Heart left ventricle (tissue), 16 donors: ENCODE data around the gene SPRR2G. TPM values are rescaled to one million over a fixed set of nuclear protein-coding genes. Genes with fewer than 3 reads are reported as not detected.

Experiments used
- ATAC-seq, 4 donors: fragments of 200-7000 bp; cut with Tn5 transposase; one replicate each; pipeline ENCODE4 v1.9.1; 2020 to 2022; ENCODE audit warnings: moderate library complexity in 4 of 4, mild to moderate bottlenecking in 3 of 4, moderate number of reproducible peaks in 1 of 4
- DNase-seq, 5 donors: peaks; one replicate each; pipeline ENCODE4 v3.0.0-alpha.2; 2020
- H3K27ac ChIP-seq, 12 donors: fragments of 200-600 bp; sonication (generic) in 4 of 12; one replicate each; pipeline versions ENCODE4 v1.5.0 to v1.8.0; 2016 to 2022; ENCODE audit warnings: mild to moderate bottlenecking in 2 of 12
- H3K27me3 ChIP-seq, 9 donors: fragments of 200-600 bp; sonication (generic) in 2 of 9; one replicate each; pipeline versions ENCODE4 v1.5.1 to v1.8.0; 2016 to 2022; ENCODE audit warnings: mild to moderate bottlenecking in 3 of 9
- H3K36me3 ChIP-seq, 9 donors: fragments of 200-600 bp; sonication (generic) in 2 of 9; one replicate each; pipeline versions ENCODE4 v1.5.0 to v1.8.0; 2018 to 2022; ENCODE audit warnings: mild to moderate bottlenecking in 2 of 9
- H3K4me1 ChIP-seq, 12 donors: fragments of 200-600 bp; sonication (generic) in 4 of 12; one replicate each; pipeline versions ENCODE4 v1.5.0 to v1.8.0; 2016 to 2022; ENCODE audit warnings: mild to moderate bottlenecking in 3 of 12
- H3K4me3 ChIP-seq, 12 donors: fragments of 200-600 bp; sonication (generic) in 4 of 12; one replicate each; pipeline versions ENCODE4 v1.5.0 to v1.8.0; 2017 to 2022; ENCODE audit warnings: mild to moderate bottlenecking in 9 of 12, moderate library complexity in 4 of 12
- H3K9me3 ChIP-seq, 12 donors: fragments of 200-600 bp; sonication (generic) in 4 of 12; one replicate each; pipeline versions ENCODE4 v1.5.0 to v1.8.0; 2016 to 2022; ENCODE audit warnings: mild to moderate bottlenecking in 1 of 12
- POLR2A ChIP-seq, 2 donors: fragments of 450-650 bp; IDR thresholded peaks; one replicate each; pipeline ENCODE4 v1.6.1; 2017; ENCODE audit warnings: antibody characterized with exemption in 2 of 2, mild to moderate bottlenecking in 2 of 2, moderate library complexity in 2 of 2
- WGBS, 4 donors: extraction: QIAGEN DNeasy Blood & Tissue Kit in 2 of 4; methylation state at CpG; one replicate each; pipeline versions ENCODE4 v1.1.5 to v1.1.7; 2013 to 2018; 5-methylcytosine and 5-hydroxymethylcytosine counted together
- intact Hi-C, 10 donors: fragments of 100-400 bp; cut with DNase I; formaldehyde crosslinking; loops; one replicate each; pipeline versions ENCODE4 v1.11.1 to v1.14.2; 2022
- polyA plus RNA-seq, 2 donors: library from polyadenylated mRNA; stranded (reverse); fragments of 200-250 nt; gene quantifications; one replicate each; pipeline ENCODE4 v1.2.3, GENCODE V29; 2013
- total RNA-seq, 9 donors: library from RNA; depleted of rRNA in 2 of 9; stranded (reverse); fragments of >200 nt in 2 of 9; fragmentation: NEBNext Ultra II Directional in 3 of 9; extraction: Animal tissue kit (Norgen Biotek cat#: 25700) in 3 of 9; gene quantifications; one replicate each; pipeline versions ENCODE4 v1.1.0 to v1.2.4, GENCODE V29; 2016 to 2023
- TF ChIP-seq, protein P1 (sequence below), 12 donors: fragments of 200-600 bp; sonication (generic) in 4 of 12; IDR thresholded peaks; one replicate each; pipeline versions ENCODE4 v1.5.0 to v1.8.0; 2018 to 2022; ENCODE audit warnings: antibody characterized with exemption in 12 of 12, mild to moderate bottlenecking in 5 of 12
- donor health status: ischemic (EF 13 %, LVEDD 7.1; RV severe dilation, severe dysfunction).
- donor health status: healthy with polysubstance abuse.
- donor health status: DM: no; HTN: yes; CAD: no.
- donor health status: DM: no; HTN: no; CAD: no.
- donor health status: ischemic (EF 25% LVEDD 6.9; RV normal size, moderate dysfunction).
- donor health status: ischemic (EF 25% LVEDD 5.7; RV mildly dilated, moderate dysfunction).
- donor health status: healthy.
- donor health status: DM: yes; HTN: yes; CAD: no.
- donor health status: ischemic (EF 35%, LVEDD 5.7; RV mildly dilated, moderate dysfunction).
- donor health status: nonischemic (EF 11% LVEDD 7.7; RV severe dilation, severe dysfunction).
- donor health status: DM: yes; HTN: yes; CAD: no.
- donor health status: PGD.
- donor health status: ischemic (EF 29% LVEDD 5.4; RV normal size, mild dysfunction).
- donor health status: nonischemic (EF 23%, LVEDD 6.1; RV moderate dilation, normal function).

Gene SPRR2G
- total and polyA plus RNA-seq, 11 donors: not detected

DNA sequence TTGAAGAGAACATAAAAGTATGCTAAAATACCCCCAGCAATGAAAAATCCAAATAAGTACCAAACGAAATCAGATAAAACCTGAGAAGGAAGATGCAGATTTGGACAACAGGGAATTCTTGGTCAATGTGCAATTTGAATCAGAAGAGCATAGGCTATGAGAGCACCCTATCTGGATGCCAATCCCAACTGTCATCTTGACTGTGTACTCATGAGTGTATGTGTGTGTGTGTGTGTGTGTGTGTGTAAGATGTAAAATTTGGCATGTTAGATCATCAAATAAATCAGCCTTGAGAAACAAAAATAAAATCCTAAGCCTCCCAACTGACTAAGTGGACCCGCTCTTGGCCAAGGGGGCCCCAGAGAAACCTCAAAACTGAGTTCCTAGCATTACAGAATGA is 18.0 kb upstream of the SPRR2G start:
- TF ChIP-seq POLR2A (IDR thresholded peaks at IDR 0.05): no peak
- TF ChIP-seq, protein P1, sequence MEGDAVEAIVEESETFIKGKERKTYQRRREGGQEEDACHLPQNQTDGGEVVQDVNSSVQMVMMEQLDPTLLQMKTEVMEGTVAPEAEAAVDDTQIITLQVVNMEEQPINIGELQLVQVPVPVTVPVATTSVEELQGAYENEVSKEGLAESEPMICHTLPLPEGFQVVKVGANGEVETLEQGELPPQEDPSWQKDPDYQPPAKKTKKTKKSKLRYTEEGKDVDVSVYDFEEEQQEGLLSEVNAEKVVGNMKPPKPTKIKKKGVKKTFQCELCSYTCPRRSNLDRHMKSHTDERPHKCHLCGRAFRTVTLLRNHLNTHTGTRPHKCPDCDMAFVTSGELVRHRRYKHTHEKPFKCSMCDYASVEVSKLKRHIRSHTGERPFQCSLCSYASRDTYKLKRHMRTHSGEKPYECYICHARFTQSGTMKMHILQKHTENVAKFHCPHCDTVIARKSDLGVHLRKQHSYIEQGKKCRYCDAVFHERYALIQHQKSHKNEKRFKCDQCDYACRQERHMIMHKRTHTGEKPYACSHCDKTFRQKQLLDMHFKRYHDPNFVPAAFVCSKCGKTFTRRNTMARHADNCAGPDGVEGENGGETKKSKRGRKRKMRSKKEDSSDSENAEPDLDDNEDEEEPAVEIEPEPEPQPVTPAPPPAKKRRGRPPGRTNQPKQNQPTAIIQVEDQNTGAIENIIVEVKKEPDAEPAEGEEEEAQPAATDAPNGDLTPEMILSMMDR (IDR thresholded peaks at IDR 0.05): no peak
- no peaks in the 10 kb centered on the region for H3K27me3 ChIP-seq
- intact Hi-C loops: no loop called here
- no peak overlapping the region for H3K4me3 ChIP-seq
- H3K4me1 ChIP-seq: no peaks in the 10 kb centered on the region
- WGBS, 4 donors: 62 to 75% (median 66%) methylated on average over 2 of the region's 2 CpGs
- no peaks in the 10 kb centered on the region for H3K36me3 ChIP-seq
- no peaks in the 10 kb centered on the region for H3K9me3 ChIP-seq
- ATAC-seq (no peak), DNase-seq (no peak)
- H3K27ac ChIP-seq: no peak overlapping the region

DNA sequence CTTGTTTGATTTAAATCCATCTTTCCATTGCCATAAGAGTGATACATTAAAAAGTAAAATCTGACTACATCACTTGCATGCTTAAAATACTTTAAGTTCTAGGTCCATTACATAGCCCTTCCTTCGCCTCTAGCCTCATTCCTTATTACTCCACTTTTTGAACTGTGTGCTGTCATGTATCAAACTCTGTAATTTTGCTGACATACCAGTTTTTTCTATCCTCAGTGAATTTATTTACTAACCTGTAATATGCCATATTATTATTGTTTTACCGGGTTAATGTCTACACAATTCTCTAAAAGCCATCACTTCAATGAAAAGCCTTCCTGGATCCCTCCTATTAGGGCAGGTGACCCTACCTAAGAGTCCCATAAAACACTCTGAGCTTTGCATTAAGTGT is 4.9 kb upstream of the SPRR2G start:
- Histone ChIP-seq H3K36me3 (no peaks in the 10 kb centered on the region), H3K4me3 (no peak overlapping the region), H3K27me3 (peaks cover 0 to 7% (median 0%) of the 10 kb centered on the region in 9 donors), H3K27ac (no peak overlapping the region), H3K4me1 (no peaks in the 10 kb centered on the region), H3K9me3 (peaks cover 0 to 13% (median 0%) of the 10 kb centered on the region in 12 donors)
- WGBS, 4 donors: 78 to 90% (median 84%) methylated on average over 2 of the region's 2 CpGs
- TF ChIP-seq, protein P1 (IDR thresholded peaks at IDR 0.05): no peak
- TF ChIP-seq POLR2A (IDR thresholded peaks at IDR 0.05): no peak
- DNase-seq: no peak
- intact Hi-C loops: no loop called here
- no peak for ATAC-seq

DNA sequence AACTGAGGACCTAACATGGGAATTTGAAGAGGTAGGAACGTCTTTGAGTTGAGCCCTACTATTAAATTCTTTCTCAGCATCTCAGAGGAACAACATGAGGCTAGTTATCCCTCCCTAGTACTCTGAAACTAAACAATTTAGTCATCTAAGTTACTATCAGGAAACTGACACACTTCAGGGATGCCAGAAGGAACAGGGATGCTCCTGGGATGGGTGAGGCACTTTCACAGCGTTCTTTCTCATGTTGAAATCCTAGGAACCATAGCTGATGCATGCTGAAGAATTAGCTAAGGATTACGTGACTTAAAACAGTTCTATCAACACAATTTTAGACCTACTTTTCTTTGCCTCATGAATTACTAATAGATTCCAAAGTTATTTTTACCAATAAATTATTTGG is 1.8 kb upstream of the SPRR2G start:
- H3K4me3 ChIP-seq: no peak overlapping the region
- H3K4me1 ChIP-seq: no peaks in the 10 kb centered on the region
- no peaks in the 10 kb centered on the region for H3K36me3 ChIP-seq
- no peaks in the 10 kb centered on the region for H3K9me3 ChIP-seq
- TF ChIP-seq, protein P1 (IDR thresholded peaks at IDR 0.05): no peak
- no peak for TF ChIP-seq POLR2A (IDR thresholded peaks at IDR 0.05)
- ATAC-seq (no peak), DNase-seq (no peak)
- 63 to 67% (median 64%) methylated on average over 3 of the region's 3 CpGs for WGBS, 4 donors
- intact Hi-C loops: no loop called here
- peaks cover 0 to 7% (median 0%) of the 10 kb centered on the region in 9 donors for H3K27me3 ChIP-seq
- H3K27ac ChIP-seq: no peak overlapping the region

DNA sequence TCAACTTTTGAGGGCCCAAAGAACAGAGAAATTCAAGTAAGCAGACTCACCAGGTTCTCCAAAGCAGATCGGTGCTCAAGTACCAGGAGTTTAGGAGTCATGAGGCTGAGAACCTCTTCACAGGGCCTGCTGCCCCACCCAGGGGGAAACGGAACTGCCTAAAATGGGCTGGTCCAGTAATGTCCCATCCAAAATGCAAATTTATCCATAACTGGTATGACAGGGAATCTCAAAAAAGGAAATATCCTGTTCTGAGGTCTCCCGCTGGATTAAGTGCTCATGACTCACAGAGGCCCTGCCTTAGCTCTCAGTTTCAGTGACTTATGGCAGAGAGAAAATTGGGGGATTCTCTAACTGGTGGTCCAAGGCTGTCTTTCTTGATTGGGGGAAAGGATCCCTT is 9.3 kb downstream of the SPRR2G start:
- WGBS, 4 donors: 81 to 89% (median 84%) methylated on average over 3 of the region's 3 CpGs
- TF ChIP-seq POLR2A (IDR thresholded peaks at IDR 0.05): no peak
- ATAC-seq (no peak), DNase-seq (no peak)
- intact Hi-C loops: no loop called here
- H3K36me3 ChIP-seq: no peaks in the 10 kb centered on the region
- no peaks in the 10 kb centered on the region for H3K9me3 ChIP-seq
- H3K4me1 ChIP-seq: no peaks in the 10 kb centered on the region
- H3K27ac ChIP-seq: no peak overlapping the region
- H3K27me3 ChIP-seq: peaks cover 0 to 3% (median 0%) of the 10 kb centered on the region in 9 donors
- no peak overlapping the region for H3K4me3 ChIP-seq

DNA sequence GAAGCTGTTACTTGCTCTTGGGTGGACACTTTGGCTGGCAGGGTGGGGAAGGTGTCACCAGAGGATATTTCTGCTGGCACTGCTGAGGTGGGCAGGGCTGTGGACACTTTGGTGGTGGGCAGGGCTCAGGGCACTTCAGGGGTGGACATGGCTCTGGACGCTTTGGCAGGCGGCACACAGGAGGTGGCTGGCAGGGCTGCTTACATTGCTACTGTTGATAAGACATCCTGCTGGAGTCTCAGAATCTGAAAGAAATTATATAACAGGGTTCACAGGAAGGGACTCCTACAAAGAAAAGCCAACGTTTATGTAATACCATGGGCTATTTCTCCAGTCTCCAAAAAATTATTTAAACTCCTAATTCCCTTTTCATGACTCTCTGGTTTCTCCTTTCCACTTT is 10.2 kb downstream of the SPRR2G start:
- DNase-seq (no peak), ATAC-seq (no peak)
- intact Hi-C loops: no loop called here
- H3K4me1 ChIP-seq: no peaks in the 10 kb centered on the region
- H3K9me3 ChIP-seq: no peaks in the 10 kb centered on the region
- no peaks in the 10 kb centered on the region for H3K36me3 ChIP-seq
- peaks cover 0 to 3% (median 0%) of the 10 kb centered on the region in 9 donors for H3K27me3 ChIP-seq
- WGBS, 4 donors: 38 to 60% (median 54%) methylated on average over 3 of the region's 3 CpGs
- no peak overlapping the region for H3K27ac ChIP-seq
- no peak overlapping the region for H3K4me3 ChIP-seq
- TF ChIP-seq, protein P1 (IDR thresholded peaks at IDR 0.05): no peak
- no peak for TF ChIP-seq POLR2A (IDR thresholded peaks at IDR 0.05)
